ENCODE data around the gene CACNA2D3.

The CACNA2D3 gene

DNA sequence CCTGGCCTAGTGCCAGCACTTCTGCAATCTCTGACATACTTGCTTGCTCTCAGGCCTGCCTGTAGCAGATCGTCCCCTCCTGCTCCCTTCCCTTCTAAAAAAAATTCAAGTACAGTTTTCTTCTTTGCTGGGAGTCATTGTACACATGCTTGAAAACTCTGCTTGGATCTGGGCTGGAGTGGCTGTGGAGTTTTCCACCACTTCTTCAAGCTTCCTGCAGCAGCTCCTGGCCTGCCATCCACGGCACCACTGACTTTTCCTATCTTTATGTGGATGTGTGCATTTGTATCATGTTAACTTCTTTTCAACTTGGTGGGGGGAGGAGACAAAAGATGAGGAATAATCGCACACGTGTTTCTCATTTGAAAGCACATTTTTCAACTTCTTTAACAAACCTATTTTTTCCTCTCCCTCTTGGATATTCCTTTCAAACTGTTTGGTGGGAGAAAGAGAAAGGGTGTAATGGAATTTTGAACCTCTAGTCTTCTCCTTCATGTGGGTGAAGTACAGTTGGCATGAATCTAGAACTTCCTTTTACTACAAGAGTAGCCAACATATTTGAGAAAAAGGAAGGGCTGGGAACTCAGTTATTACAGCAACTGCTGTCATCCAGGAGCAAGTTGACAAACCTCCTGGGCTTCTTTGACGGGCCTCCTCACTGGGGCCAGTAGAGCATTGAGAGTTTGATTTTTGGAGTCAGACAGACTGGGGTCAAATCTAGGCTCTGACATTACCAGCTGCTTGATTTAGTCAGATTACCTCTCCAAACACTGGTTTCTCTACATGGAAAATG, 866.7 kb downstream of the CACNA2D3 start:
- FAIRE-seq = no peak

DNA sequence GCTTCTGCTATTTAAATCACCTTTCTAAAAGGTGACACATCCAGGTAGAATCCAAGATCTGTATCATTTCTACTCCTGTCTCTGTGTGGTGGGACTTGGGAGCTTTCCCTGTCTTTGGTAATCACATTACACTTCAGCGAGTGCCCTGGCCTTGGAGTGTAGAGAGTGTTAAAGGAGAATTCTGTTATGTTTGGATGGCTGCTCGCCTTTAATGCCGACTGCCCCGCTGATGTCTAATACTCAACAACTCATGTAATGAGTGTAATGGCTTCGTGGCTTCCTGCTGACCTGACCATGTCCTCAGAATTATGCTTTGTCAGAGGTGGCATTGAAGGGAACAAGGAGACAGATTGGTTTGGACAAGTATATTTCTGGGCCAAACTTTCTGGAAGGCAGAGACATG, 871.8 kb downstream of the CACNA2D3 start:
- no peak for FAIRE-seq

DNA sequence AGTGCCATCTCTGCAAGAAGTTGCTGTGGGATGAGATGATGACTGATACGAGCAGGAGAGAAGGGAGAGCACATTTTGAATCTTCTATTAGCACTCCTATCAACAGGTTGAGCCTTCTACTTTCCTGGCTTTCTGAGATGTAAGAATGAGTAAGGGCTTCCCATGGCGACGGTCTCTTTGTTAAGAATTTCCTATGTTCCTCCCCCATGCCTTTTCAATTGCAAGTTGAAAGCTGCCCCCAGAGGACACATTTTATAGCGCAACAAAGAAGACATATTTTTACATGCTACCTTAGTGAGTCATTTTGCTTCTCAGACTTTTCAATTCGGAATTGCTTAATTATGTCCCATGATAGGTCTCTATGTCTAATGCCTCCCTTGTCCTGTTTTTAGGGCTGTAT, 876.8 kb downstream of the CACNA2D3 start:
- no peak for FAIRE-seq

DNA sequence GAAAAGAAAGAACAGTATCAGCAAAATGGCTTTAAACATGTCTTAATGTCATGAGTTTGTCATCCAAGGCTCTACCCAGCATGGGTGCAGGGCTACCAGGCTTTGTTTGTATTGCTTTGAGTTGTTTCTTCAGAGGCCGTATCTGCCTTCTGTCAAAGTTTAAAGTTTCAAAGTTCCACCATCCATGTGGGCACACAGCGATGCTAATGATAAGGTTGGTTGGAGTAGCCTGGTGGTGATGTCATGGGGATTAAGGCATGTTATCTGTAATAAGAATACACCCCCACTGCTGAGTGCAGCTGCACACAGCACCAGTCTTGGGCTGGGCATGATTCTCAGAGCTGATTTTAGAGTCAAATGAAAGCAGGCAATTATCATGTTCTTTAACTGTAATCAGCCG, 877.5 kb downstream of the CACNA2D3 start:
- FAIRE-seq = no peak

DNA sequence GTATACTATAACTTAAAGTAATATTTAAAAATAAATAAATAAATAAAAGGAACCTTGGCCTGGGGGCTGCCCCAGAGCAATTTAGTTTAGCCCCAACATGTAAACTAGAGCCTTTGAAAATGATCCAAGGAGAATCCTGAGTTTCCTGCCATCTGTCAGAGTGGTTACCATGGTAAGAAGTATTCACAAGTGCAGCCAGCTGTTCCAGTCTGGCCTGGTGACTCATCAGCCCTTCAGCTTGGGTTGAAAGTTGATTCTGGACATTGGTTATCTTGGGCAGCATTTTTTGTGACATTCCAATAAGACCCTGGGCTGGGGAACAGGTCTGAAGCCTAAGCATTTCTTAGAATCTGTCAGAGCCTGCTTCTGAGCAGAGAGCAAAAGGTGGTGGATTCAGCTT, 878.2 kb downstream of the CACNA2D3 start:
- peak; percentile 97 for FAIRE-seq

DNA sequence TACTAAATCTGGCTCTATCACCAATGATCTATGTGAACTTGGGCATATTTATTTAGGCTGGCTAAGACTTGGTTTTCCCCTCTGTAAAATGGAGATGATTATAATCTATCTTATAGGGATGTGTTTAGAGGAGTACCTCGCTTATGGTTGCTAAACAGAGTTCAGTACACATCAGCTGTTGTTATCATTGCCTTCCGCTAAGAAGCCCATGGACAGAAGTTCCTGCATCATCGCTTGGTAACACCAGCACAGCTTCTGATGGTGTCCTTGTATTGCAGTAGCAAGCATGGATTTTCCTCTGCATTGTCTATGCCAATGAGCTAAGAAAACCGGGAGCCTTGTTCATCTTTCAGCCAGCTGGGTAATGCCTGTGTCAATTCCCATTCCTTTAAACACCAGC, 878.6 kb downstream of the CACNA2D3 start:
- FAIRE-seq = no peak

DNA sequence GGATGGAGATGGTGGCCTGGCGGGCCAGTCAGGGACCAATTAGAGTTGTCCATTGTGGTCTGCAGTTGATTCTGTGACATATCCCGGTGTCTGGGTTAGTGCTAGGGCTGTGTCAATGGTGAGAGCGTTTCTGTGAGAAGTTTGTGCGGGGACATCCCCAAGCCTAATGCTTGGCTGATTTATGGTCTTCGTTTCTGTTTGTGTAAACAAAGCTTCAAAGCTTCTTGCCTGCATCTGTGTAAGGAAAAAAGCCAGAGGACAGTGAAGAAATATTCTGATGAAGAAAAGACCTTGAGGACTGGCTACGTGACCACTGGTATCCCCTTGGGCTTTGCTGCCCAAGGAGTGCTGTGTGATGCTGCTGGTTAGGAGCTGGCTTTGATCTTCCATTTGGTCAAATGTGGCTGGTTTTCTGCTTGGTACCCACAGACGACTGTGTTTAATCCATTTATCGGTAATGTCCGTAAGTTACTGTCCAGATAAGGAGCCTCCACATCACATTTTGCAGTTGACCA, 880.1 kb downstream of the CACNA2D3 start:
- FAIRE-seq = no peak

DNA sequence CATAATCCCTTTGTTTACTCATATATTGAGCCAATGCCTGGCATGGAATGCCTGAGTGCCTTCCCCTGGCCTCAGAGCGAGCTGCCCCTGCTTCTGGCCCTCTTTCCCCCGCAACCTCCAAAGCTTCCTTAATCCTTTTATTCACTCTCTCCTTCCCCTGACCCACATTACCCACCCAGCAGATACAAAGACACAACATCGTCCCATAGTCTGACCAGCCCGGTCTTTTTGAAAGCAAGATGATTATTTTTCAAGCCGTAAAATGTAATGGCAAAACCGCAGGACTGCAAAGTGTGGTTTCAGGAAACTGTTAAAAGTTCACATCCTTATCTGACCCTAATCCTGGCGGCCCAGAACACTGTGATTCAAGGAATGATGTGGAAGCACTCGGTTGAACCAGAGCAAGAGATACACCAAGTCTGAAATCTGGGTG, 883.9 kb downstream of the CACNA2D3 start:
- no peak for FAIRE-seq

DNA sequence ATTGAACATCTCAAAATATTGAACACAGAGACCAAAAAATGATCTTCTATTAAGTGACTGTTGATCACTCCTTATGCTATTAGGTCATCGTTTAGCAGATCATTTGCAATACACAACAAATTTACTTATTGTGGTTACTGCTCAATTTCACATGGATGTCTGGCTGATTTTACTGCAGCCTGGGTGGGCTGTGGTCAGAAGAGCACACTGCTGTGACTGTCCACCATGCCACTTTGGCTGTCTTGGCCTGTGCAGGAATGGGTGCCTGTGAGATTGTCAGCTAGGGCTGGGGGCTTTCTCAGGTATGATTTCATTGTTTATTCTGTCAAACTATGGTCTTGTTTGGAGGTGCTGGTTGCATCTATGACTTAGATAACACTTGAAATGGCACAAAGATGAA, 885.6 kb downstream of the CACNA2D3 start:
- no peak for FAIRE-seq

DNA sequence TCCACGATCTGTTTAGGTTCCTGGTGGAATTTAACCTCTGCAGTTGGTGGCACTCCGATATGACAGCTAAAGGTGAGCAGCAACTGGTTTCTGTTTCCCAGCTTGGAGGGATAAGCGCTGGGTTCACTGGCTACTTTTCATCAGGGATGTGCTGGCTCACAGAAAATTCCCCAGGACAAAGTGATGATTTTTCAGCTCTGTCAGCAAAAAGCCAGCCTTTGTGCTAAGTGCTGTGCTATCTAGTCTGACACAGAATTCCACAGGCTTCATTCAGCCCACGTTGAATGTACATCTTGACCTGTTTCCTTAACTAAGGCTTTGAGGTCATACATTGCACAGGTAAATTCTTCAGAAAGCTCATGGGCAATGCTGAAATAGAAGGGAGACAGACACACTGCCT, 887.0 kb downstream of the CACNA2D3 start:
- no peak for FAIRE-seq

DNA sequence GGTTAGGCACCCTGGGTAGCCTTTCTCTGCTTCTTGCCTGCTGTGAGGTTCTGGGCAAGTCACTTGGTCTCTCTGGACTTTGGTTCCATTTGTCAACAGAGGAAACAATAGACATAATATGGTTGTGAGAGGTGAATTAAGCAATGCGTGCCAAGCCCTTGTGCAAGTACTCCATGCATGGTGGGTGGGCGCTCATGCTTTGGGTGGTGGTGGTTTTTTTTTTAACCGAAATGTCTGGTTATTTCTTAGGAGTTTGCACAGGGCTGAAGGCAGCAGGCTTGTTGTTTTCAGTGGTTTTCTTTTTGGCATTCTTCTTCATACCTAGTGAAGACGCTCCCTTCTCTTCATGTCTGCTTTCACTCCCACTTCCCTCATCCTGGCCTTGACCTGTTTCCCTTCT, 889.7 kb downstream of the CACNA2D3 start:
- no peak for FAIRE-seq

DNA sequence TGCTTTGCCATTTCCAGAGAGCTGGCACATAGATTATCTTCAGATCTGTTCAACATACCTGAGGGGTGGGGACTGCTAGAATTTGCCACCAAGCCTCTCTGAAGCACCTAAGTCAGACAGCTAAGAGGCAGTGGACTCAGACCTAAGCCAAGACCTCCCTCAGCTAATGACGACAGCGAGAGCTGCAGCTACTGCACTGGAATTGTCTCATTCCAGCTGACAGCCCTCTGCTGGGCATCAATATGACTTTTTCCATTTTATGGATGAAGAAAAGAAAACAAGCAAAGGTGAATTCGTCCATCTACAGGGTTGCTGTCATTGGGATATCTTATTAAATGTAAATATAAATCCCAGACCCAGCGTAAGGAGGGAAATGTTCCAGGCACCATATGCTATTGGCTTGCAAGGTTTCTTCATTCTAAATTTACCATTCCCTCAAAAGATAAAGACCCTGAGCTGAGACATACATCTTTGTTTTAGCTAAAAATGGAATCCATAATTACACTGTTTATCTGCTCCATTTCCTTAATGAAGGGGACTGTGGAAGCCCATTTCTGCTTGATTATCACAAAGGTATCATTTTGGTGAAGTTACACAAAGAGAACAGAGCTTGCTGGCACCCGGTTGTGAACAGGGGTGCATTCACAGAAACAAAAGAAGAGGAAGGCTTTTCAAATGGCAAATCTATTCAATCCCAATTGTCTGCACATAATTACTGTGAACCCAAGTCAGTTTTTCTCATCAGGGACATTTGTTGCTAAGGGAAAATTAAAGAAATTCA, 891.0 kb downstream of the CACNA2D3 start:
- no peak for FAIRE-seq

DNA sequence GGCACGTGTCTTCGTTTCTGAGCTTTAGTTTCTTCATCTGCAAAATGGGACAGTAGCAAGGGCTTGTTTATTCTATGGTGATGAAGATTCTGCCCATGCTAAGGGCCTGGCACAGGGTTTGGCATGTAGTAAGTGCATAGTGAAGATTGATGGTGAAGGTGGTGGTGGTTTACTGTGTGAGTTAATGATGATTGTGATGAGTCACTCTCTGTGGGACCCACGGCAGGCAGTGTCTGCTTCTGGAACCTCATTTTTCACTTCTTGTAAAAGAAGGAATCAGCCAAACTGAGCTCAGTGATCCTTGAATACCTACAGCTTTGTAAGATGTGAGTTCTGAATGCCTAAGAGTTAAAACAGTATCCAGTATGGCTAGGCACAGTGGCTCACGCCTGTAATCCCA, 891.7 kb downstream of the CACNA2D3 start:
- no peak for FAIRE-seq

DNA sequence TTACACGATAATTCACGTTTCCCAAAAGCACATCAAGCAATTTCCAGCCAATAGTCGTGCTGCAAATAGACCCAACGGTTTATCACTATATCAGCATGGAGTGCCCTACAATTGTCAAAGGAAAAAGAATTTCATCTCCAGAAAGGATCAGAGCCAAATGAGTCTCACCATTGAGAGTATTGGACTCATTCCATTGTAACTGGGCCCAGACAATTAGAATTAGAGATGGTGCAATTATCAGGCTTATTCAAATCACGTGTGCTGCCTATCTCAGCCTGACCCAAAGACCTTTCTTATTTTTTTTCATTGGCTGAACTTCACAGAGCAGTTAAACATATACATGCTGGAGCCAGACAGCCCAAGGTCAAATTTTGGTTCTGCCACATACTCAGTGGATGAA, 892.6 kb downstream of the CACNA2D3 start:
- no peak for FAIRE-seq

DNA sequence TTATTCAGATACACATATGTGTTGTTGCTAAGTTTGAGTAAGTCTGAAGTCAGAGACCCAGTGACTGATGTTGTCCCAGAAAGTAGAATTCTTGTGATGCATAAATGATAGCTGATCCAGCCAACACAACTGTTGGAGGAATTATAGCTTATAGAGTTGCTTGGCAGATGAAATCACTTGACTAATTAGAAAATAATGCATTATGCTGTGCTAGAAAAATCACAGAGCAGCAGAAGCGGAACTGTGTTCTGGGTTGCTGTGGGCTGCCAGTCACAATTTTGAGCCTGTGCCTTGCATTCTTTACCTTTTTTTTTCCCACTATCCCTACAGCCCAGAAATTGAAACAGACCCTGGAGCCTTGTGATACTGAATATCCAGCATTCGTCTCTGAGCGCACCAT, 895.5 kb downstream of the CACNA2D3 start:
- no peak for FAIRE-seq

DNA sequence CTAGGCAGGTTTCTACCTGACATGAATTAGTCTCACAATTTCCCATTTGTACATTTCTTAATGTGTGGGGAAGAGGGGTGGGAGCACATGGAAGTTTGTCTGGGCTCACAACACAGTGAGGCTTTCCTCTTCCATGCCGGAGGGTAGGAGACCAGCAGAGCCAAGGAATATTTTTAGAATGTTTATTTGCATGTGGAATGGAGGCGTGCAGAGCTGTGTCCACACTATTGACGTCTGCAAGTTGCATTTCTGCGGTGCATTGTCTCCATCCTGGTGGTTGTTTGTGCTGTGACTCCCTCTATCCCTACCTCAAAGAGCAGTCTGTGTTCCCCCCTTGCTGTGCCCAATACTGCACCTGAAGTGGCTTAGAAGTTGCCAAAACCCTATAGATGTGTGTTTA, 908.6 kb downstream of the CACNA2D3 start:
- no peak for FAIRE-seq

DNA sequence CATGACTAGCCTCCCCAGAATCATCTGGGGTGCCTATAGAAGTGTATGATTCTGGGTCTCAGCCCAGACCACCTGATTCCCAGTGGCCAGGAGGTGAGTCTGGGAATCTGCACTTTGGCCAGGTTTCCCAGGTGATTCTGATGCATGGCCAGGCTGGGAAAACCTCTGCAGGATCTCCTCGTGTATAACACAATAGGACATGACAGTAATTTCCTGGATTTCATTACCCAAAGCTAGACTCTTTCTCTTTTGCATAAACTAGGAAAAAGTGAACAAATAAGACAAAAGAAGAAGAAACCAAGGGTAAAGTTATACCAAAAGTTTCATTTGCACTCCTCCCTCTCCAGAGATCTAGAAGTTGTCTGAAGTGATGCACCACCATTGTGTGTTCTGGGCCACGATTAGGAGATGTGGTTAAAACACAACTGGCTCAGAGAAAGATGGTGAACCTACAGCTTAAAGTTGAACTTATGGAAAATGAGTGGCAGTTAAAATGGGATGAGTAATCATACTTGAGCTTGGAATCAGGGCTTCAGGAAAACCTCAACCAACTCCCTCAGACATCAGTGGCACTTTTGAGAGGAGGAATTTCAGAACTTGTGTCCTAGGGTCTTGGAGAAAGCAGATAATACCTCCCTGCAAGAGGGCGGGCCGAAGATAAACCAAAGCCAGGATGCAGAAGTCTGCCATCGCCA, 914.7 kb downstream of the CACNA2D3 start:
- no peak for FAIRE-seq

DNA sequence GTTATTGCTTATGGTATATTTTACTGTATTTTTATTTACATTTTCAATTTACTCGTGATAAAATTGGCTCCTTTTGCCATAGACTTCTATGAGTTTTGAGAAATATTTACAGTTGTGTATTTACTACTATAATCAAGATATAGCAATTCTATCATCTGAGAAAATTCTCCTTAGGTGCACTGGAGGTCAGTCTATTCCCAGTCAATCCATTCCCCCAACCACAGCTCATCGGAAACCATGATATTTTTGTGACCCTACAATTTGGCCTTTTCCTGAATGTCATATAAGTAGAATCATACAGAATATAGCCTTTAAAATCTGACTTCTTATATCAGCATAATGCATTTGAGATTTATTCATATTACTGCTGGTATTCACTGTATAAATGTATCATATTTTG, 920.2 kb downstream of the CACNA2D3 start:
- FAIRE-seq = no peak

DNA sequence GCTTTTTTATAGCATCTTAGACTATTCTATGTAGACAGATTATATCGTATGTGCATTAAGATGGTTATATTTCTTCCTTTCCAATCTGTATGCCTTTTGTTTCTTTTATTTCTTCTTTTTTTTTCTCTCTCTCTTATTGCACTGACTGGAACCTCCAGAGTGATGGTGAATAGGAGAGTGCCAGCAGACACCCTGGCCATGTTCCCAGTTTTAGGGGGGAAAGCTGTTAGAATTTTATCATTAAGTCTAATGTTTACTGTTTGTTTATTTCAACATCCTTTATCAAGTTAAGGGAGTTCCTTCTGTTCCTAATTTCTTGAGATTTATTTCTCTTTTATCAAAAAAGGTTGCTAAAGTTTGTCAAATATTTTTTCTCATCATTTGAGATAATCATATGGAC, 922.1 kb downstream of the CACNA2D3 start:
- FAIRE-seq = no peak

DNA sequence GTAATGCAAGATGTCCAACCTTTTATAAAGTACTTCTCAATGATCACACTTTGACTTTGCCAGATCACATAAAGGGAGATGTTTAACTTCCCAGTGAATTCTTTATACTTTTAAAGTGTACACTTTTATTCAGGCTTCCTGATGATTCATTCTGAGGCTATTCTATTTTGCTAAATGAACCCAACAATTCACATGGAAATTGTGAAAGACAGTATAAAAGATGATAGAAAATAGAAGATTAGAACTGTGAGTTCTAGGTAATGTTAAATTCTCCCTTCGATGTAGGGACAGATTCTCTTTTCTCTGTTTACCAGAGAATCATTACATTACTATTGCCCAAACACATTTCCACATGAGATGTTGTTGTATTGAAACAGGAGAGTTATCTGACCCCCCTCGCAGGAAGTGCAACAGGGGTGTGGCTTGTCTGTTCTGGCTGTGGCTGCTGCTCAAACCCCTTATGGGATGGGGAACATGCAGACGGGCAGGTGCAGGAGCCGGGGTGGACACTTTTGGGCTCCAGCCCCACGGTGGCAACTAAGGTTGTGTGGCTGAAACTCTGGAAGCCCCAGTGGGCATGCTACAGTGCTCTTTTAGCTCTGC, 936.8 kb downstream of the CACNA2D3 start:
- peak; percentile 68 for FAIRE-seq

DNA sequence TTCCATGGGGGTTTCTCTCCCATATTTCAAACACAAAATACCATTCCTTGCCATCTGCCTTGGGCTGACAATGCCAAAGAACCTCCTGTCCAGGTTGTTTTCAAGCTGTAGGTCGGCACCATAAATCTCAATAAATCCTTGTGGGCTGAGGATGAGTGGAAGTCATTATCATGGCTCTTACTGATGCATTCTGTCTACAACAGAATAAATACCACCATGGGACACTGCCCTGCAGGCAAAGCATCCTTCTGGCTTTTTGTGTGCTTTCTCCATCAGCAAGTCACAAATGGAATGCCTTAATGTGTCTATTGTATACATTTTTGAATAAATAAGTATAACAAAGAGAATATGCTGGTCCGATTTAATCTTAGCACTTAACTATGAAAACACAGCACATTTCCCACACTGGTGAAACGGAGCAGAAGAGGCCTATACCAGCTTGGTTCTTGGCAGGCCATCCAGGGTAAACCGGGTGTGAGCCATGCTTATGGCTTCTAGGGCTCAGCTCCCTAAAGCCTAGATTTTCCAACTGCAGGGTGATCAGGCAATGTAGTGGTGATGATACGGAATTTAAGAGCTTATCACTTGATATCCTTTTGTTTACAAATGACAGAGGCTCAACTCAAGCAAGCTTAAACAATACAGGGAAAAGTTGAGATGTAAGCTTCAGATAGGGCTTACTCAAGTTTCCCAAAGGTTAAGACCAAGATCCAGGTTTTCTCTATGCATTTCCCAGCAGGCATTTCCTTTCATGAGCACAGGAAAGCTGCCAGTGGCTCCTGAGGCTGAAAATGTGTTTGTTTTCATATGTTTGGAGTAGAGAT, 938.8 kb downstream of the CACNA2D3 start:
- no peak for FAIRE-seq

DNA sequence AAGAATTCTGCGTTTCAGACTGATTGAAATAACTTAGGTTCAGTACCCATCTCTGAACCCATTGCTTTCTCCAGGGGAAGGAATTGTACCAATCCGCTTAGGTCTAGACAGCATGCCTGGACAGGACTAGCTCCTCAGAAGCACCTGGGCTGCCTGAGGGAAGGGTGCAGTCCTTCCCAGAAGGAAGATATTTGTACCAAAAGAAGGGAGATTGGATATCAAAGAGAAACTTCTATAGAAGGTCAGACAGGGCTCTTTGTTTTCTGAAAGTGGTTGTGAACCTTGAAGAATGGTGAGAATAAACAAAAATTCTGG, 939.3 kb downstream of the CACNA2D3 start:
- no peak for FAIRE-seq
